Suppressor macrophage treated with lipopolysaccharide for 1 hour (primary cell): ENCODE measurements around the gene ARID3A.
"Not testable (repeated sequence)": the region's sequence is repeated elsewhere in the genome, so short reads cannot be mapped to it uniquely, and the experiment has no call there.

Source experiments
- DNase-seq, 3 donors: peaks; one replicate each; pipeline ENCODE4 v3.0.0-alpha.2; 2020 to 2022

The ARID3A gene

GRCh38 chr19:925526-926322 is at the start of gene ARID3A:
Gene ARID3A (plus strand): TSS chr19:926035. CDS start chr19:929529, 3,494 bp downstream.
- DNase-seq: peak; percentile 86 to 95 (median 89)

- no peak for DNase-seq
Measured at GRCh38 chr19:876089-876488, 49.7 kb upstream of the ARID3A start.

GRCh38 chr19:876780-877314 is 49.0 kb upstream of the ARID3A start:
- no peak for DNase-seq

GRCh38 chr19:877992-878660 is 47.7 kb upstream of the ARID3A start:
- DNase-seq: not testable (repeated sequence)

- DNase-seq: not testable (repeated sequence)
Measured at GRCh38 chr19:878751-879561, 46.9 kb upstream of the ARID3A start.

GRCh38 chr19:879711-880438 is 46.0 kb upstream of the ARID3A start:
- DNase-seq: no peak

- DNase-seq: no peak
Measured at GRCh38 chr19:881385-882071, 44.3 kb upstream of the ARID3A start.

GRCh38 chr19:882871-883497 is 42.9 kb upstream of the ARID3A start:
- no peak for DNase-seq

GRCh38 chr19:883661-884211 is 42.1 kb upstream of the ARID3A start:
- DNase-seq: no peak

- no peak for DNase-seq
Measured at GRCh38 chr19:884420-885211, 41.2 kb upstream of the ARID3A start.

GRCh38 chr19:885536-886224 is 40.2 kb upstream of the ARID3A start:
- no peak for DNase-seq

GRCh38 chr19:887072-887471 is 38.8 kb upstream of the ARID3A start:
- DNase-seq: peak; percentile 40 to 44 (median 41)

GRCh38 chr19:887599-887998 is 38.2 kb upstream of the ARID3A start:
- no peak for DNase-seq

- DNase-seq: no peak
Measured at GRCh38 chr19:888581-889385, 37.1 kb upstream of the ARID3A start.

GRCh38 chr19:889662-890295 is 36.1 kb upstream of the ARID3A start:
- no peak for DNase-seq

GRCh38 chr19:890831-891230 is 35.0 kb upstream of the ARID3A start:
- DNase-seq: no peak

GRCh38 chr19:891421-892200 is 34.2 kb upstream of the ARID3A start:
- not testable (repeated sequence) for DNase-seq
